Measurements from ENCODE around the gene ZBTB45. TPM values are rescaled to one million over a fixed set of nuclear protein-coding genes. Genes with fewer than 3 reads are reported as not detected.

Gene ZBTB45
- total and polyA plus RNA-seq, 9 of the 15 experiments (the other 6 are each of a cell fraction or from before 2014, with no cell fraction given), result 0.08 to 16.1 (median 1.8) TPM

- ATAC-seq, result peak; percentile 23
- H3K27ac ChIP-seq (ENCODE audit: extremely low read depth, low read depth, low read length), result peak overlapping the region; percentile 92
- no peaks in the 10 kb centered on the region for H3K79me2 ChIP-seq (ENCODE audit: control insufficient read depth, insufficient read depth, low read length)
- H3K4me1 ChIP-seq (replicated peaks in 1 of 2; ENCODE audit: control insufficient read depth in 2 of 2, insufficient read depth in 2 of 2, low read length in 2 of 2), result peaks cover 26 to 47% of the 10 kb centered on the region in 2 experiments
- peak overlapping the region; percentile 59 for H3K4me3 ChIP-seq
- H4K20me1 ChIP-seq (replicated peaks; ENCODE audit: control insufficient read depth, insufficient read depth, low read length), result 0 out of 2 replicates have a peak, but pooled peaks cover 9% of the 10 kb centered on the region
- ChIA-PET POLR2A (interaction anchor here (0.6 to 2.1 kb wide), 9 partner anchors 9 to 109 kb away, joined by 3 to 6 read pairs (median 4); partner anchors contain the start of genes CHMP2A and ZNF584), CTCF (ENCODE audit: low intra/inter-chr PET ratio) (no interaction called here)
- H3K9me1 ChIP-seq (ENCODE audit: control insufficient read depth, insufficient read depth, low read length), result no peaks in the 10 kb centered on the region
- DNase-seq (ENCODE audit: extremely low read depth in 1 of 4, low spot score in 3 of 4), result peak in 1 of 4 experiments; percentile 18
- intact Hi-C loops (cut with micrococcal nuclease) (loop anchor here (5.0 kb wide), 2 partner anchors 148 to 293 kb away; partner anchors contain the start of genes ZNF274 and ZSCAN22), in situ Hi-C loops (cut with MboI) (no loop called here)
- H2AFZ ChIP-seq (ENCODE audit: low read depth, low read length), result peak overlapping the region; percentile 99
- no peak for FAIRE-seq
- peaks cover 37% of the 10 kb centered on the region; the same call in 2 of the 3 replicates for H3K36me3 ChIP-seq (ENCODE audit: control insufficient read depth, insufficient read depth, low read length)
- no TSS peak for BruUV-seq (replicated peaks)
- H3K27me3 ChIP-seq (ENCODE audit: control insufficient read depth in 2 of 2, insufficient read depth in 2 of 2, low read length in 2 of 2), result no peaks in the 10 kb centered on the region
- 10% methylated on average over 27 of the region's 27 CpGs for WGBS (ENCODE audit: insufficient coverage, low coverage, missing lambda C conversion rate)
- H3K9ac ChIP-seq (ENCODE audit: insufficient read depth in 1 of 2, low read depth in 2 of 2, low read length in 2 of 2), result peak overlapping the region; percentile 75 to 90
- H3K4me2 ChIP-seq (ENCODE audit: insufficient read depth, low read length), result peak overlapping the region; percentile 90
- H3K9me3 ChIP-seq (replicated peaks; ENCODE audit: control insufficient read depth, insufficient read depth, low read depth, low read length), result no peaks in the 10 kb centered on the region
- TF ChIP-seq POLR2A (conservative IDR thresholded peaks at IDR 0.05), result peak; percentile 52
- no peak for TF ChIP-seq HMBOX1 (IDR thresholded peaks at IDR 0.05)
- no peak for TF ChIP-seq BHLHE40 (IDR thresholded peaks at IDR 0.05; ENCODE audit: low read length)
- peak; percentile 57; the same call in 1 of the 2 replicates for TF ChIP-seq SUPT5H (IDR thresholded peaks at IDR 0.05)
- no peak for TF ChIP-seq LEF1 (IDR thresholded peaks at IDR 0.05)
- TF ChIP-seq PREB (CRISPR knock-in tag; IDR thresholded peaks at IDR 0.05), result no peak
- TF ChIP-seq RAD51 (IDR thresholded peaks at IDR 0.05; ENCODE audit: borderline replicate concordance, low read depth), result no peak
- 0 out of 2 replicates have a peak, but pooled peaks have one; percentile 21 for TF ChIP-seq ZNF830 (CRISPR knock-in tag; IDR thresholded peaks at IDR 0.05)
- TF ChIP-seq CHD7 (IDR thresholded peaks at IDR 0.05; ENCODE audit: low read depth, low read length), result no peak
Observed at GRCh38 chr19:58474997-58475713, 44.5 kb downstream of the ZBTB45 start.

Measured in K562 (cell line).